WTC11 (cell line): ENCODE results near the gene NHS.

Experiments used
- JUN ChIP-seq: sonication (generic); formaldehyde crosslinking; IDR thresholded peaks from 2 replicates; pipeline ENCODE4 v1.8.0; 2023; ENCODE audit warnings: mild to moderate bottlenecking, missing genetic modification reagents
- MXD4 ChIP-seq: fragments of 250-450 bp; sonication (Bioruptor Pico); IDR thresholded peaks from 2 replicates; pipeline ENCODE4 v1.8.0; 2021; ENCODE audit warnings: mild to moderate bottlenecking, moderate library complexity, borderline replicate concordance
- TEAD4 ChIP-seq: sonication (generic); formaldehyde crosslinking; IDR thresholded peaks from 2 replicates; pipeline ENCODE4 v1.8.0; 2022; ENCODE audit warnings: mild to moderate bottlenecking, missing genetic modification reagents
- ZBTB21 ChIP-seq: sonication (generic); formaldehyde crosslinking; IDR thresholded peaks from 2 replicates; pipeline ENCODE4 v1.8.1; 2023; ENCODE audit warnings: mild to moderate bottlenecking, missing genetic modification reagents, borderline replicate concordance
- TF ChIP-seq, protein P1 (sequence below): fragments of 250-450 bp; sonication (Bioruptor Pico); IDR thresholded peaks from 2 replicates; pipeline ENCODE4 v1.9.0; 2021; ENCODE audit warnings: mild to moderate bottlenecking
- TF ChIP-seq, protein P2 (sequence below): fragments of 250-450 bp; sonication (Bioruptor Pico); IDR thresholded peaks from 2 replicates; pipeline ENCODE4 v1.9.0; 2021; ENCODE audit warnings: moderate library complexity, mild to moderate bottlenecking, inconsistent platforms, borderline replicate concordance
- TF ChIP-seq, protein P3 (sequence below): sonication (generic); formaldehyde crosslinking; IDR thresholded peaks from 2 replicates; pipeline ENCODE4 v1.8.0; 2023; ENCODE audit warnings: missing genetic modification reagents, mild to moderate bottlenecking, borderline replicate concordance
- TF ChIP-seq, protein P4 (sequence below): fragments of 200-600 bp; IDR thresholded peaks from 2 replicates; pipeline ENCODE4 v1.8.0; 2022; ENCODE audit warnings: antibody characterized with exemption

DNA sequence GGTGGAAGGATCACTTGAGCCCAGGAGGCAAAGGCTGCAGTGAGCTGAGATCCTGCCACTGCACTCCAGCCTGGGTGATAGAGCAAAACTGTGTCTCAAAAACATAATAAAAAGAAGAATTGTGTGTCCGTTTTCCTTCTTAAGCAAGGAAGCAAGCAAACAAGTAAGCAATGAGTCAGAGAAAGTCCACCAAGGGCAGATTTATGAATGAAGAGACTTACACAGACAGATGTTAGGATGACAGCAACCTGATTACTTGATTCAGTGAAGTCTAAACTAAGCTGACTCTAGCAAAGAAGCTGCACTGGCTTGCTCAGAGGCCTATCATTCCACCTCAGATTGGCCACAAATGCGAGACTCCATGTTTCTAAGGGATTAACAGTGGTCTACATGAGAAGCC lies 328.2 kb downstream of the NHS start:
- TF ChIP-seq JUN (CRISPR knock-in tag): no peak
- TF ChIP-seq, protein P1, sequence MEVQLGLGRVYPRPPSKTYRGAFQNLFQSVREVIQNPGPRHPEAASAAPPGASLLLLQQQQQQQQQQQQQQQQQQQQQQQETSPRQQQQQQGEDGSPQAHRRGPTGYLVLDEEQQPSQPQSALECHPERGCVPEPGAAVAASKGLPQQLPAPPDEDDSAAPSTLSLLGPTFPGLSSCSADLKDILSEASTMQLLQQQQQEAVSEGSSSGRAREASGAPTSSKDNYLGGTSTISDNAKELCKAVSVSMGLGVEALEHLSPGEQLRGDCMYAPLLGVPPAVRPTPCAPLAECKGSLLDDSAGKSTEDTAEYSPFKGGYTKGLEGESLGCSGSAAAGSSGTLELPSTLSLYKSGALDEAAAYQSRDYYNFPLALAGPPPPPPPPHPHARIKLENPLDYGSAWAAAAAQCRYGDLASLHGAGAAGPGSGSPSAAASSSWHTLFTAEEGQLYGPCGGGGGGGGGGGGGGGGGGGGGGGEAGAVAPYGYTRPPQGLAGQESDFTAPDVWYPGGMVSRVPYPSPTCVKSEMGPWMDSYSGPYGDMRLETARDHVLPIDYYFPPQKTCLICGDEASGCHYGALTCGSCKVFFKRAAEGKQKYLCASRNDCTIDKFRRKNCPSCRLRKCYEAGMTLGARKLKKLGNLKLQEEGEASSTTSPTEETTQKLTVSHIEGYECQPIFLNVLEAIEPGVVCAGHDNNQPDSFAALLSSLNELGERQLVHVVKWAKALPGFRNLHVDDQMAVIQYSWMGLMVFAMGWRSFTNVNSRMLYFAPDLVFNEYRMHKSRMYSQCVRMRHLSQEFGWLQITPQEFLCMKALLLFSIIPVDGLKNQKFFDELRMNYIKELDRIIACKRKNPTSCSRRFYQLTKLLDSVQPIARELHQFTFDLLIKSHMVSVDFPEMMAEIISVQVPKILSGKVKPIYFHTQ: no peak
- TF ChIP-seq ZBTB21: no peak
- TF ChIP-seq, protein P2, sequence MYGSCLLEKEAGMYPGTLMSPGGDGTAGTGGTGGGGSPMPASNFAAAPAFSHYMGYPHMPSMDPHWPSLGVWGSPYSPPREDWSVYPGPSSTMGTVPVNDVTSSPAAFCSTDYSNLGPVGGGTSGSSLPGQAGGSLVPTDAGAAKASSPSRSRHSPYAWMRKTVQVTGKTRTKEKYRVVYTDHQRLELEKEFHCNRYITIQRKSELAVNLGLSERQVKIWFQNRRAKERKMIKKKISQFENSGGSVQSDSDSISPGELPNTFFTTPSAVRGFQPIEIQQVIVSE (CRISPR knock-in tag): no peak
- TF ChIP-seq TEAD4 (CRISPR knock-in tag): no peak
- no peak for TF ChIP-seq MXD4 (CRISPR knock-in tag)
- TF ChIP-seq, protein P3, sequence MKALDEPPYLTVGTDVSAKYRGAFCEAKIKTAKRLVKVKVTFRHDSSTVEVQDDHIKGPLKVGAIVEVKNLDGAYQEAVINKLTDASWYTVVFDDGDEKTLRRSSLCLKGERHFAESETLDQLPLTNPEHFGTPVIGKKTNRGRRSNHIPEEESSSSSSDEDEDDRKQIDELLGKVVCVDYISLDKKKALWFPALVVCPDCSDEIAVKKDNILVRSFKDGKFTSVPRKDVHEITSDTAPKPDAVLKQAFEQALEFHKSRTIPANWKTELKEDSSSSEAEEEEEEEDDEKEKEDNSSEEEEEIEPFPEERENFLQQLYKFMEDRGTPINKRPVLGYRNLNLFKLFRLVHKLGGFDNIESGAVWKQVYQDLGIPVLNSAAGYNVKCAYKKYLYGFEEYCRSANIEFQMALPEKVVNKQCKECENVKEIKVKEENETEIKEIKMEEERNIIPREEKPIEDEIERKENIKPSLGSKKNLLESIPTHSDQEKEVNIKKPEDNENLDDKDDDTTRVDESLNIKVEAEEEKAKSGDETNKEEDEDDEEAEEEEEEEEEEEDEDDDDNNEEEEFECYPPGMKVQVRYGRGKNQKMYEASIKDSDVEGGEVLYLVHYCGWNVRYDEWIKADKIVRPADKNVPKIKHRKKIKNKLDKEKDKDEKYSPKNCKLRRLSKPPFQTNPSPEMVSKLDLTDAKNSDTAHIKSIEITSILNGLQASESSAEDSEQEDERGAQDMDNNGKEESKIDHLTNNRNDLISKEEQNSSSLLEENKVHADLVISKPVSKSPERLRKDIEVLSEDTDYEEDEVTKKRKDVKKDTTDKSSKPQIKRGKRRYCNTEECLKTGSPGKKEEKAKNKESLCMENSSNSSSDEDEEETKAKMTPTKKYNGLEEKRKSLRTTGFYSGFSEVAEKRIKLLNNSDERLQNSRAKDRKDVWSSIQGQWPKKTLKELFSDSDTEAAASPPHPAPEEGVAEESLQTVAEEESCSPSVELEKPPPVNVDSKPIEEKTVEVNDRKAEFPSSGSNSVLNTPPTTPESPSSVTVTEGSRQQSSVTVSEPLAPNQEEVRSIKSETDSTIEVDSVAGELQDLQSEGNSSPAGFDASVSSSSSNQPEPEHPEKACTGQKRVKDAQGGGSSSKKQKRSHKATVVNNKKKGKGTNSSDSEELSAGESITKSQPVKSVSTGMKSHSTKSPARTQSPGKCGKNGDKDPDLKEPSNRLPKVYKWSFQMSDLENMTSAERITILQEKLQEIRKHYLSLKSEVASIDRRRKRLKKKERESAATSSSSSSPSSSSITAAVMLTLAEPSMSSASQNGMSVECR (CRISPR knock-in tag): no peak
- TF ChIP-seq, protein P4, sequence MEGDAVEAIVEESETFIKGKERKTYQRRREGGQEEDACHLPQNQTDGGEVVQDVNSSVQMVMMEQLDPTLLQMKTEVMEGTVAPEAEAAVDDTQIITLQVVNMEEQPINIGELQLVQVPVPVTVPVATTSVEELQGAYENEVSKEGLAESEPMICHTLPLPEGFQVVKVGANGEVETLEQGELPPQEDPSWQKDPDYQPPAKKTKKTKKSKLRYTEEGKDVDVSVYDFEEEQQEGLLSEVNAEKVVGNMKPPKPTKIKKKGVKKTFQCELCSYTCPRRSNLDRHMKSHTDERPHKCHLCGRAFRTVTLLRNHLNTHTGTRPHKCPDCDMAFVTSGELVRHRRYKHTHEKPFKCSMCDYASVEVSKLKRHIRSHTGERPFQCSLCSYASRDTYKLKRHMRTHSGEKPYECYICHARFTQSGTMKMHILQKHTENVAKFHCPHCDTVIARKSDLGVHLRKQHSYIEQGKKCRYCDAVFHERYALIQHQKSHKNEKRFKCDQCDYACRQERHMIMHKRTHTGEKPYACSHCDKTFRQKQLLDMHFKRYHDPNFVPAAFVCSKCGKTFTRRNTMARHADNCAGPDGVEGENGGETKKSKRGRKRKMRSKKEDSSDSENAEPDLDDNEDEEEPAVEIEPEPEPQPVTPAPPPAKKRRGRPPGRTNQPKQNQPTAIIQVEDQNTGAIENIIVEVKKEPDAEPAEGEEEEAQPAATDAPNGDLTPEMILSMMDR: no peak
